HFFc6 (cell line): ENCODE results near the gene GAS7. TPM values are rescaled to one million over a fixed set of nuclear protein-coding genes. Genes with fewer than 3 reads are reported as not detected.
A peak's percentile ranks its signal among the peaks of the same experiment; 100 is the strongest.

ENCODE experiments used
- DNase-seq: peaks from one replicate; pipeline ENCODE4 v3.0.0-alpha.2; 2018
- H3K27ac Mint-ChIP-seq: 2 replicates; pipeline ENCODE4 v1.8.0; 2020; ENCODE audit warnings: mild to moderate bottlenecking, mixed read lengths
- H3K27me3 Mint-ChIP-seq: 2 replicates; pipeline ENCODE4 v1.8.0; 2021; ENCODE audit warnings: mild to moderate bottlenecking, moderate library complexity, mixed read lengths; ENCODE audit not compliant: insufficient read depth
- H3K36me3 Mint-ChIP-seq: 2 replicates; pipeline ENCODE4 v1.8.0; 2021; ENCODE audit warnings: low read depth, mixed read lengths
- H3K4me1 Mint-ChIP-seq: 2 replicates; pipeline ENCODE4 v1.8.0; 2020; ENCODE audit warnings: low read depth, mixed read lengths
- H3K4me3 Mint-ChIP-seq: 2 replicates; pipeline ENCODE4 v1.8.0; 2020; ENCODE audit warnings: mild to moderate bottlenecking, moderate library complexity, mixed read lengths
- H3K9me3 Mint-ChIP-seq: 2 replicates; pipeline ENCODE4 v1.8.0; 2020; ENCODE audit warnings: mild to moderate bottlenecking, mixed read lengths
- CTCF ChIP-seq: fragments of 200-600 bp; sonication (generic); IDR thresholded peaks from 2 replicates; pipeline ENCODE4 v1.5.0; 2021; ENCODE audit warnings: antibody characterized with exemption, mild to moderate bottlenecking
- total RNA-seq, 6 experiments: library from RNA; stranded (reverse); fragmentation: NEBNext Ultra II Directional; extraction: Animal tissue kit (Norgen Biotek cat#: 25700); gene quantifications; 2 replicates in 1 of 6; 3 replicates in 5 of 6; pipeline ENCODE4 v1.2.3, GENCODE V29; 2021

Gene GAS7
- total RNA-seq, 6 experiments from 2014 or later: 1.4 to 7.4 (median 3.1) TPM

- Mint-ChIP-seq H3K27ac (no peak overlapping the region), H3K9me3 (no peaks in the 10 kb centered on the region), H3K4me1 (peaks cover 18% of the 10 kb centered on the region), H3K36me3 (no peaks in the 10 kb centered on the region), H3K4me3 (no peak overlapping the region), H3K27me3 (peaks cover 1% of the 10 kb centered on the region; the same call in 1 of the 2 replicates)
- TF ChIP-seq CTCF: no peak
- DNase-seq: no peak
These were observed 42.9 kb downstream of the GAS7 start for GRCh38 chr17:10155371-10156076.

- DNase-seq: no peak
- H3K4me3 Mint-ChIP-seq: no peak overlapping the region
- H3K27ac Mint-ChIP-seq: no peak overlapping the region
- peaks cover 1% of the 10 kb centered on the region; the same call in 1 of the 2 replicates for H3K27me3 Mint-ChIP-seq
- no peaks in the 10 kb centered on the region for H3K36me3 Mint-ChIP-seq
- peaks cover 30% of the 10 kb centered on the region for H3K4me1 Mint-ChIP-seq
- TF ChIP-seq CTCF: no peak
- H3K9me3 Mint-ChIP-seq: no peaks in the 10 kb centered on the region
These were observed 46.5 kb downstream of the GAS7 start for GRCh38 chr17:10151667-10152496.

GRCh38 chr17:10149573-10150399 lies 48.6 kb downstream of the GAS7 start:
- TF ChIP-seq CTCF: no peak
- Mint-ChIP-seq H3K9me3 (no peaks in the 10 kb centered on the region), H3K27ac (peak overlapping the region; percentile 58), H3K4me1 (peaks cover 27% of the 10 kb centered on the region), H3K36me3 (no peaks in the 10 kb centered on the region), H3K4me3 (peak overlapping the region; percentile 40), H3K27me3 (no peaks in the 10 kb centered on the region)
- peak; percentile 86 for DNase-seq

GRCh38 chr17:10147761-10148415 lies 50.5 kb downstream of the GAS7 start:
- Mint-ChIP-seq H3K36me3 (no peaks in the 10 kb centered on the region), H3K27me3 (no peaks in the 10 kb centered on the region), H3K9me3 (no peaks in the 10 kb centered on the region), H3K27ac (no peak overlapping the region), H3K4me1 (peaks cover 30% of the 10 kb centered on the region), H3K4me3 (no peak overlapping the region)
- no peak for TF ChIP-seq CTCF
- no peak for DNase-seq

GRCh38 chr17:10147040-10147439 lies 51.4 kb downstream of the GAS7 start:
- TF ChIP-seq CTCF: no peak
- no peak overlapping the region for H3K27ac Mint-ChIP-seq
- no peaks in the 10 kb centered on the region for H3K36me3 Mint-ChIP-seq
- no peak overlapping the region for H3K4me3 Mint-ChIP-seq
- no peak for DNase-seq
- H3K4me1 Mint-ChIP-seq: peaks cover 24% of the 10 kb centered on the region
- no peaks in the 10 kb centered on the region for H3K27me3 Mint-ChIP-seq
- H3K9me3 Mint-ChIP-seq: no peaks in the 10 kb centered on the region
